Adrenal gland (tissue), 5 donors: Measurements from ENCODE around the gene EFHD1.
"Not testable (repeated sequence)": the region's sequence is repeated elsewhere in the genome, so short reads cannot be mapped to it uniquely, and the experiment has no call there.

Source experiments
- CTCF ChIP-seq, 6 experiments: fragments of 450-650 bp in 4 of 6; fragments of 200-600 bp in 2 of 6; sonication (generic) in 1 of 6; IDR thresholded peaks; 1 replicate in 5 of 6; 2 replicates in 1 of 6; pipeline versions ENCODE4 v1.5.1 to v1.8.0; 2016 to 2021; ENCODE audit warnings: antibody characterized with exemption in 6 of 6, mild to moderate bottlenecking in 2 of 6, moderate library complexity in 1 of 6
- POLR2A ChIP-seq, 2 donors: fragments of 450-650 bp; IDR thresholded peaks; one replicate each; pipeline ENCODE4 v1.6.1; 2017; ENCODE audit warnings: antibody characterized with exemption in 2 of 2, mild to moderate bottlenecking in 2 of 2, moderate library complexity in 1 of 2
- donor health status: DM: no; HTN: no; CAD: no.

GRCh38 chr2:232685391-232685790, 52.0 kb downstream of the EFHD1 start:
- TF ChIP-seq CTCF, POLR2A (IDR thresholded peaks at IDR 0.05): not testable (repeated sequence)
